GM12878 (cell line): ENCODE results near the gene MEF2D.

Experiments
- MYC ChIP-seq: IDR thresholded peaks from 2 replicates; pipeline ENCODE4 v1.6.1; 2011; ENCODE audit warnings: mild to moderate bottlenecking, low read length, moderate library complexity, inconsistent platforms; ENCODE audit not compliant: insufficient read depth, insufficient replicate concordance, insufficient read length, severe bottlenecking
- TAF1 ChIP-seq: IDR thresholded peaks from 2 replicates; pipeline ENCODE4 v1.6.1; 2011; ENCODE audit warnings: mild to moderate bottlenecking, low read depth, low read length, borderline replicate concordance

DNA sequence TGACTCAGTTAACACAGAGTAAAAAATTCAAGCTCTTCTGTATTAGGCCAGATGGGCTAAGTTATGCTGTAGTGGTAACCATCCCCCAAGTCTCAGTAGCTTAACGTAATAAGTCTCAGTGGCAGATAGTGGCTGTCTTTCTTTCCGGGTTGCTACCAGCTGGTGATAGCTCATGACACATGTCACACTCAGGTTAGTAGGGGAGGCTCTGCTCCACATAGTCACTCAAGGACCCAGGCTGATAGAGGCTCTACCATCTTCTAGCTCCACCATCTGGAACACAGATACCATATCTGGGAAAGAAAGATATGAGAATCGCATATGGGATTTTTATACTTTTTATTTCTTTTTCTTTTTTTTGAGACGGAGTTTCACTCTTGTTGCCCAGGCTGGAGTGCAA is 16.2 kb upstream of the MEF2D start:
- no peak for TF ChIP-seq MYC
- no peak for TF ChIP-seq TAF1
